ENCODE data around the gene TBC1D10B.

DNA sequence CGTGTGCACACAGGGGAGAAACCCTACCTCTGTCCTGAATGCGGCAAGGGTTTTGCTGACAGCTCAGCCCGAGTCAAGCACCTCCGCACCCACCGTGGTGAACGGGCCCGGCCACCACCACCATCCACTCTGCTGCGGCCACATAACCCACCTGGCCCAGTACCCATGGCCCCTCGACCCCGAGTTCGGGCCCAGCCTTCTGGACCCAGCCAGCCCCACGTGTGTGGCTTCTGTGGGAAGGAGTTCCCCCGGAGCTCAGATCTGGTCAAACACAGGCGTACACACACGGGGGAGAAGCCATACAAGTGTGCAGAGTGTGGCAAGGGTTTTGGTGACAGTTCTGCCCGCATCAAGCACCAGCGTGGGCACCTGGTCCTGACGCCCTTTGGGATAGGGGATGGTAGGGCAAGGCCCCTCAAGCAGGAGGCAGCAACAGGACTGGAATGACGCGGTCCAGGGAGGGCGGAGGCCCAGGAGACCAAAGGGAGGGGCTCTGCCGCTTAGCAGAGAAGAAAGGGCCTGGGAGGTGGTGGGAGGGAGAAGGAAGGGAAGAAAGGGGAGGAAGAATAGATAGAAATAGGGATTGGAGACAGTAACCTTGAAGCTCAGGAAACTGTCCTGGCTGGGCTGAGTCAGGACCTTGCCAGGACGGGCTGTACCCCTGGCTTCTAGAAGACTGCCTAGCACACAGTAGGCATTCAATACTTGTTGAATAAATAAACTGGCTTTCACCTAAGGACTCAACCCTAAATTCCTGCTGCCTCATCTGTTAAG, 28.6 kb upstream of the TBC1D10B start:
- TF ChIP-seq GABPA (IDR thresholded peaks at IDR 0.05; ENCODE audit: low read depth) (no peak), REST (IDR thresholded peaks at IDR 0.05; ENCODE audit: insufficient replicate concordance, low read depth) (no peak), CTCF (IDR thresholded peaks at IDR 0.05; ENCODE audit: insufficient read depth, low read length) (no peak), SPI1 (IDR thresholded peaks at IDR 0.05; ENCODE audit: borderline replicate concordance, low read depth) (no peak), POLR2AphosphoS5 (IDR thresholded peaks at IDR 0.05; ENCODE audit: low read depth) (no peak)

All from HL-60 (cell line).